Neutrophil (primary cell): Measurements from ENCODE around the gene HNF1B.
A peak's percentile ranks its signal among the peaks of the same experiment; 100 is the strongest.

Experiments used
- H3K27ac ChIP-seq: fragments of 200-600 bp; sonication (generic); 2 replicates; pipeline ENCODE4 v1.5.1; 2016; ENCODE audit warnings: mild to moderate bottlenecking, moderate library complexity
- H3K27me3 ChIP-seq: fragments of 200-600 bp; sonication (generic); 2 replicates; pipeline ENCODE4 v1.6.0; 2016; ENCODE audit warnings: mild to moderate bottlenecking
- H3K36me3 ChIP-seq: fragments of 200-600 bp; sonication (generic); 2 replicates; pipeline ENCODE4 v1.5.1; 2017
- H3K4me1 ChIP-seq, 2 experiments: fragments of 200-600 bp in 1 of 2; sonication (generic) in 1 of 2; 1 replicate in 1 of 2; 2 replicates in 1 of 2; pipeline versions ENCODE4 v1.5.1 to v1.6.1; 2013 to 2016; ENCODE audit warnings: low read depth in 1 of 2, low read length in 1 of 2, mild to moderate bottlenecking in 1 of 2, moderate library complexity in 1 of 2; ENCODE audit not compliant: control insufficient read depth in 1 of 2, insufficient read depth in 1 of 2
- H3K4me3 ChIP-seq, 2 experiments: fragments of 200-600 bp in 1 of 2; sonication (generic) in 1 of 2; 1 replicate in 1 of 2; 2 replicates in 1 of 2; pipeline ENCODE4 v1.5.1; 2013 to 2016; ENCODE audit warnings: low read depth in 1 of 2, low read length in 1 of 2, mild to moderate bottlenecking in 1 of 2, moderate library complexity in 1 of 2
- H3K9me3 ChIP-seq: fragments of 200-600 bp; sonication (generic); 2 replicates; pipeline ENCODE4 v1.5.1; 2016
- TF ChIP-seq, protein P1 (sequence below): fragments of 200-600 bp; sonication (generic); IDR thresholded peaks from 2 replicates; pipeline ENCODE4 v1.5.1; 2016; ENCODE audit warnings: antibody characterized with exemption

Gene HNF1B

DNA sequence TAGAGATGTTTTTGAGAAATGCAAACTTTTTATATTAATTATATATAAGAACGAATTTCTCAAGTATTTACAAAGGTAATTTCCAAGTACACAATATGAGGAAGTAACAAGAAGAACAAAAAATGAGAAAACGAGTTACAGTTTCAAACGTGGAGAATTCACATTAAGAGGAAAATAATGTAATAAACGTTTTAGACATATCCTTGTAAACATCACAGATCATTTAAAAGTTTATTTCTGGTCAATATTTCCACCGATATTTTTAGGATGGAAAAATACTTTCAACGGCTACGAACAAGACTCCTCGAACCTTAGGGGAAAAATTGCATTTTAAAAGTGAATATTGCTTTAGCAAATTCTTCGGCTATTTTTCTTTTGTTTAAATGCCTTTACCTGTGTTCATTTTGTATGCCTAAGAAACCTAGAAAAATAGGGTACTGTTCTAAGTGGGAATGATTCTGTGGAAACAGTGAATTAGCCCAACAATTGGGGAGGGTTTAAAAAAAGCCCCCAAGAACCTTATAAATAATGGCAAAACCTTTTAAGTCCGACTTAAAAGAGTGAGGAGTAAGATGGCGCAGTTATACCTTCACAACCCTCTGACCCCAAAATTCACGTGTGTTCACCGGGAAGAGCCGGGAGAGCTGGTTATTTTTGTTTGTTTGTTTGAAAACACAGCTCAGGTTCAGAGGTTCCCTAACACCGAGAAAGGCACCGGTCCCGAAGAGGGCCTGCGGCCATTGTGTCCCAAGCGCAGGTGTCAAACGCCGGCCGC lies 3.3 kb downstream of the HNF1B start:
- no peaks in the 10 kb centered on the region for H3K9me3 ChIP-seq
- H3K27ac ChIP-seq = no peak overlapping the region
- H3K4me1 ChIP-seq = peaks cover 29 to 44% of the 10 kb centered on the region in 2 experiments
- H3K27me3 ChIP-seq = peaks cover 100% of the 10 kb centered on the region
- no peaks in the 10 kb centered on the region for H3K36me3 ChIP-seq
- TF ChIP-seq, protein P1, sequence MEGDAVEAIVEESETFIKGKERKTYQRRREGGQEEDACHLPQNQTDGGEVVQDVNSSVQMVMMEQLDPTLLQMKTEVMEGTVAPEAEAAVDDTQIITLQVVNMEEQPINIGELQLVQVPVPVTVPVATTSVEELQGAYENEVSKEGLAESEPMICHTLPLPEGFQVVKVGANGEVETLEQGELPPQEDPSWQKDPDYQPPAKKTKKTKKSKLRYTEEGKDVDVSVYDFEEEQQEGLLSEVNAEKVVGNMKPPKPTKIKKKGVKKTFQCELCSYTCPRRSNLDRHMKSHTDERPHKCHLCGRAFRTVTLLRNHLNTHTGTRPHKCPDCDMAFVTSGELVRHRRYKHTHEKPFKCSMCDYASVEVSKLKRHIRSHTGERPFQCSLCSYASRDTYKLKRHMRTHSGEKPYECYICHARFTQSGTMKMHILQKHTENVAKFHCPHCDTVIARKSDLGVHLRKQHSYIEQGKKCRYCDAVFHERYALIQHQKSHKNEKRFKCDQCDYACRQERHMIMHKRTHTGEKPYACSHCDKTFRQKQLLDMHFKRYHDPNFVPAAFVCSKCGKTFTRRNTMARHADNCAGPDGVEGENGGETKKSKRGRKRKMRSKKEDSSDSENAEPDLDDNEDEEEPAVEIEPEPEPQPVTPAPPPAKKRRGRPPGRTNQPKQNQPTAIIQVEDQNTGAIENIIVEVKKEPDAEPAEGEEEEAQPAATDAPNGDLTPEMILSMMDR = no peak
- peak overlapping the region; percentile 20 to 30 for H3K4me3 ChIP-seq

GRCh38 chr17:37740915-37741314 lies 3.9 kb downstream of the HNF1B start:
- Histone ChIP-seq H3K27me3 (peaks cover 100% of the 10 kb centered on the region), H3K9me3 (no peaks in the 10 kb centered on the region), H3K4me1 (peaks cover 29 to 44% of the 10 kb centered on the region in 2 experiments), H3K4me3 (no peak overlapping the region), H3K36me3 (no peaks in the 10 kb centered on the region), H3K27ac (no peak overlapping the region)
- TF ChIP-seq, protein P1 = no peak

DNA sequence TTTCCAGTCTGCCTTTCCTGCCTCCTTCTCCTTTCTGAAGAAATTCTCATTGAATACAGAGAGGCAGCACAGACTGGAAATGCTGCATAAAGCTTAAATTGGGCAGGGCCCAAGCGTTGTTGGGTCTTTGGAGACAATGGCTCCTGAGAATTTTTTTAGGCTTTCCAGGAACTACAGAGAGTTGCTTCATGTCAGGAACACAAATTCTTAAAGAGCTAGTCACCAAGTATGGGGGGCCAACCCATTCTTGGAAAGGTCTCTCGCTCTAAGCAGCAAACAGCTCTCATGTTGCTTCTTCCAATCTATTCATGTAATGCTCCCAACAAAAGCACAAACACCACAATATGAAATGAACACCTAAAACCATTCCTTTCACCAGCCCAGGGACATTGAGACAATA lies 6.9 kb downstream of the HNF1B start:
- H3K4me1 ChIP-seq = peaks cover 13 to 16% of the 10 kb centered on the region in 2 experiments
- no peak overlapping the region for H3K27ac ChIP-seq
- H3K9me3 ChIP-seq = no peaks in the 10 kb centered on the region
- TF ChIP-seq, protein P1 = no peak
- H3K27me3 ChIP-seq = peaks cover 97% of the 10 kb centered on the region
- H3K36me3 ChIP-seq = no peaks in the 10 kb centered on the region
- H3K4me3 ChIP-seq = no peak overlapping the region

DNA sequence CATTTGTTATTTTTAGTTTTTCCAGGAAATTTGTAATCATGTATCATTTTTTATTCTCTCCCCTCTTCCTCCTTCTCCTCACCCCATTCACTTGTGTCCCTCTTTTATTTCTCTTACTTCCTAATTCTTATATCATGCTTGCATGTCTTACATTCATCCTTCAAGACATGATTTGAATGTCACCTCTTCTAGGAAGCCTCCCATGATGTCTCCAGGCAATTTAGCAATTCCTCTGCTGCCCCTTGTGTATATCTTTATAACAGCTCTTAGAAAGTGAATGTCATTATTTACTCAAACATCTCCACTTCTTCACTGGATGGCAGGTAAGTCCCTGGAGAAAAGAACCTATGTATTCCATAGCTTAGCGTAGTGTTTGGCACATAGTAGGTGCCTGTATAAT lies 7.8 kb downstream of the HNF1B start:
- H3K9me3 ChIP-seq = no peaks in the 10 kb centered on the region
- H3K27ac ChIP-seq = no peak overlapping the region
- H3K36me3 ChIP-seq = no peaks in the 10 kb centered on the region
- no peak overlapping the region for H3K4me3 ChIP-seq
- TF ChIP-seq, protein P1 = no peak
- peaks cover 4 to 7% of the 10 kb centered on the region in 2 experiments for H3K4me1 ChIP-seq
- H3K27me3 ChIP-seq = peaks cover 89% of the 10 kb centered on the region

DNA sequence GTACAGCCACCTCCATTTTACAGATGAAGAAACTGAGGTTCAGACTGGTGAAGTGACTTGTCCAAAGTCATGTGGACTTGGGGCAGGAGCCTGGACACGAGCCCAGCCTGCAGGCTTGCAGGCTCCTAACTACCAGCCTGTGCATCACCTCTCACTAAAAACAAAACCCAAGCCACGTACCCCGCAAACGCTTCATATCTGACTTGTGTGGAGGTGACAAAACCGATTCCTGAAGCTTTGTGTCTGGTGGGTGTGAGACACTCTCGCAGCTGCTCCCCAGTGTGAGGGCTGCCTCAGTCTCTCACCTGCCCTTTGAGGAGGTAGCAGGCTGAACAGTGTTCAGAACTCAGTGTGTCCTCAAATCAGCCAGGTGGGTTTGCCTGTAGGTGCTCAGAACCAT lies 8.4 kb downstream of the HNF1B start:
- TF ChIP-seq, protein P1 = no peak
- peaks cover 82% of the 10 kb centered on the region for H3K27me3 ChIP-seq
- peaks cover 0 to under 1% of the 10 kb centered on the region in 2 experiments for H3K4me1 ChIP-seq
- H3K4me3 ChIP-seq = no peak overlapping the region
- no peaks in the 10 kb centered on the region for H3K36me3 ChIP-seq
- no peaks in the 10 kb centered on the region for H3K9me3 ChIP-seq
- H3K27ac ChIP-seq = no peak overlapping the region
